K562 (cell line): ENCODE results near the gene SKAP1. TPM values are rescaled to one million over a fixed set of nuclear protein-coding genes. Genes with fewer than 3 reads are reported as not detected.

Experiments used
- ATF3 ChIP-seq, 2 experiments: fragments of 450-650 bp in 1 of 2; sonication (generic) in 1 of 2; formaldehyde crosslinking in 1 of 2; IDR thresholded peaks in 1 of 2; conservative IDR thresholded peaks in 1 of 2; 2 replicates each; pipeline versions ENCODE4 v1.6.1 to v1.8.1; 2016 to 2023; ENCODE audit warnings: mild to moderate bottlenecking in 2 of 2, moderate library complexity in 2 of 2, inconsistent platforms in 1 of 2, missing genetic modification reagents in 1 of 2
- FUS ChIP-seq: fragments of 200-400 bp; formaldehyde crosslinking; optimal IDR thresholded peaks from 2 replicates; pipeline ENCODE3; 2017; ENCODE audit warnings: low read depth, low read length
- L3MBTL2 ChIP-seq: fragments of 450-650 bp; IDR thresholded peaks from 2 replicates; pipeline ENCODE4 v1.6.1; 2016; ENCODE audit warnings: mild to moderate bottlenecking, moderate library complexity
- NR2F6 ChIP-seq: fragments of 450-650 bp; formaldehyde crosslinking; IDR thresholded peaks from 2 replicates; pipeline ENCODE4 v1.4.0; 2020; ENCODE audit warnings: mild to moderate bottlenecking
- ZNF175 ChIP-seq: fragments of 200-800 bp; sonication (Bioruptor generic); IDR thresholded peaks from 2 replicates; pipeline ENCODE4 v1.6.1; 2016; ENCODE audit warnings: low read depth, mild to moderate bottlenecking, missing genetic modification characterization, missing compliant biosample characterization
- ZNF384 ChIP-seq: IDR thresholded peaks from 2 replicates; pipeline ENCODE4 v1.6.1; 2012; ENCODE audit warnings: low read depth, low read length, improper control_type of control experiment
- polyA plus RNA-seq, 8 experiments: library from polyadenylated mRNA; depleted of rRNA in 4 of 8; stranded (reverse) in 5 of 8; unstranded in 3 of 8; fragments of >200 nt; fragmentation: Nextera tagmentation in 2 of 8; fragmentation: Illumina TruSeq in 1 of 8; extraction: Ambion mirVana in 2 of 8; extraction: Trizol in 1 of 8; gene quantifications; 2 replicates each; pipeline versions ENCODE4 v1.2.1 to v1.2.3, GENCODE V29; 2011 to 2014; ENCODE audit warnings: inconsistent platforms in 1 of 8, missing spikeins in 1 of 8
- total RNA-seq, 7 experiments: library from RNA; depleted of rRNA in 6 of 7; stranded (reverse); fragments of >200 nt in 6 of 7; fragmentation: Illumina TruSeq in 2 of 7; extraction: Trizol in 2 of 7; gene quantifications; 2 replicates each; pipeline versions ENCODE4 v1.2.1 to v1.2.3, GENCODE V29; 2011 to 2021; ENCODE audit warnings: low replicate concordance in 1 of 7
- TF ChIP-seq, protein P1 (sequence below): sonication (generic); formaldehyde crosslinking; IDR thresholded peaks from 2 replicates; pipeline ENCODE4 v1.8.0; 2022; ENCODE audit warnings: mild to moderate bottlenecking, missing genetic modification reagents
- TF ChIP-seq, protein P2 (sequence below): fragments of 450-650 bp; IDR thresholded peaks from 2 replicates; pipeline ENCODE4 v1.6.1; 2016; ENCODE audit warnings: mild to moderate bottlenecking, moderate library complexity

Gene SKAP1
- total and polyA plus RNA-seq, 9 of the 15 experiments (the other 6 are each of a cell fraction or from before 2014, with no cell fraction given) = 0.06 to 0.80 (median 0.10) TPM; not detected in 4

- no peak for TF ChIP-seq FUS
- no peak for TF ChIP-seq ATF3 (IDR thresholded peaks at IDR 0.05)
- TF ChIP-seq ATF3 (CRISPR knock-in tag; conservative IDR thresholded peaks at IDR 0.05) = no peak
- TF ChIP-seq, protein P1, sequence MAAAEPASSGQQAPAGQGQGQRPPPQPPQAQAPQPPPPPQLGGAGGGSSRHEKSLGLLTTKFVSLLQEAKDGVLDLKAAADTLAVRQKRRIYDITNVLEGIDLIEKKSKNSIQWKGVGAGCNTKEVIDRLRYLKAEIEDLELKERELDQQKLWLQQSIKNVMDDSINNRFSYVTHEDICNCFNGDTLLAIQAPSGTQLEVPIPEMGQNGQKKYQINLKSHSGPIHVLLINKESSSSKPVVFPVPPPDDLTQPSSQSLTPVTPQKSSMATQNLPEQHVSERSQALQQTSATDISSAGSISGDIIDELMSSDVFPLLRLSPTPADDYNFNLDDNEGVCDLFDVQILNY (CRISPR knock-in tag) = no peak
- no peak for TF ChIP-seq NR2F6 (CRISPR knock-in tag)
- no peak for TF ChIP-seq ZNF384
- TF ChIP-seq, protein P2, sequence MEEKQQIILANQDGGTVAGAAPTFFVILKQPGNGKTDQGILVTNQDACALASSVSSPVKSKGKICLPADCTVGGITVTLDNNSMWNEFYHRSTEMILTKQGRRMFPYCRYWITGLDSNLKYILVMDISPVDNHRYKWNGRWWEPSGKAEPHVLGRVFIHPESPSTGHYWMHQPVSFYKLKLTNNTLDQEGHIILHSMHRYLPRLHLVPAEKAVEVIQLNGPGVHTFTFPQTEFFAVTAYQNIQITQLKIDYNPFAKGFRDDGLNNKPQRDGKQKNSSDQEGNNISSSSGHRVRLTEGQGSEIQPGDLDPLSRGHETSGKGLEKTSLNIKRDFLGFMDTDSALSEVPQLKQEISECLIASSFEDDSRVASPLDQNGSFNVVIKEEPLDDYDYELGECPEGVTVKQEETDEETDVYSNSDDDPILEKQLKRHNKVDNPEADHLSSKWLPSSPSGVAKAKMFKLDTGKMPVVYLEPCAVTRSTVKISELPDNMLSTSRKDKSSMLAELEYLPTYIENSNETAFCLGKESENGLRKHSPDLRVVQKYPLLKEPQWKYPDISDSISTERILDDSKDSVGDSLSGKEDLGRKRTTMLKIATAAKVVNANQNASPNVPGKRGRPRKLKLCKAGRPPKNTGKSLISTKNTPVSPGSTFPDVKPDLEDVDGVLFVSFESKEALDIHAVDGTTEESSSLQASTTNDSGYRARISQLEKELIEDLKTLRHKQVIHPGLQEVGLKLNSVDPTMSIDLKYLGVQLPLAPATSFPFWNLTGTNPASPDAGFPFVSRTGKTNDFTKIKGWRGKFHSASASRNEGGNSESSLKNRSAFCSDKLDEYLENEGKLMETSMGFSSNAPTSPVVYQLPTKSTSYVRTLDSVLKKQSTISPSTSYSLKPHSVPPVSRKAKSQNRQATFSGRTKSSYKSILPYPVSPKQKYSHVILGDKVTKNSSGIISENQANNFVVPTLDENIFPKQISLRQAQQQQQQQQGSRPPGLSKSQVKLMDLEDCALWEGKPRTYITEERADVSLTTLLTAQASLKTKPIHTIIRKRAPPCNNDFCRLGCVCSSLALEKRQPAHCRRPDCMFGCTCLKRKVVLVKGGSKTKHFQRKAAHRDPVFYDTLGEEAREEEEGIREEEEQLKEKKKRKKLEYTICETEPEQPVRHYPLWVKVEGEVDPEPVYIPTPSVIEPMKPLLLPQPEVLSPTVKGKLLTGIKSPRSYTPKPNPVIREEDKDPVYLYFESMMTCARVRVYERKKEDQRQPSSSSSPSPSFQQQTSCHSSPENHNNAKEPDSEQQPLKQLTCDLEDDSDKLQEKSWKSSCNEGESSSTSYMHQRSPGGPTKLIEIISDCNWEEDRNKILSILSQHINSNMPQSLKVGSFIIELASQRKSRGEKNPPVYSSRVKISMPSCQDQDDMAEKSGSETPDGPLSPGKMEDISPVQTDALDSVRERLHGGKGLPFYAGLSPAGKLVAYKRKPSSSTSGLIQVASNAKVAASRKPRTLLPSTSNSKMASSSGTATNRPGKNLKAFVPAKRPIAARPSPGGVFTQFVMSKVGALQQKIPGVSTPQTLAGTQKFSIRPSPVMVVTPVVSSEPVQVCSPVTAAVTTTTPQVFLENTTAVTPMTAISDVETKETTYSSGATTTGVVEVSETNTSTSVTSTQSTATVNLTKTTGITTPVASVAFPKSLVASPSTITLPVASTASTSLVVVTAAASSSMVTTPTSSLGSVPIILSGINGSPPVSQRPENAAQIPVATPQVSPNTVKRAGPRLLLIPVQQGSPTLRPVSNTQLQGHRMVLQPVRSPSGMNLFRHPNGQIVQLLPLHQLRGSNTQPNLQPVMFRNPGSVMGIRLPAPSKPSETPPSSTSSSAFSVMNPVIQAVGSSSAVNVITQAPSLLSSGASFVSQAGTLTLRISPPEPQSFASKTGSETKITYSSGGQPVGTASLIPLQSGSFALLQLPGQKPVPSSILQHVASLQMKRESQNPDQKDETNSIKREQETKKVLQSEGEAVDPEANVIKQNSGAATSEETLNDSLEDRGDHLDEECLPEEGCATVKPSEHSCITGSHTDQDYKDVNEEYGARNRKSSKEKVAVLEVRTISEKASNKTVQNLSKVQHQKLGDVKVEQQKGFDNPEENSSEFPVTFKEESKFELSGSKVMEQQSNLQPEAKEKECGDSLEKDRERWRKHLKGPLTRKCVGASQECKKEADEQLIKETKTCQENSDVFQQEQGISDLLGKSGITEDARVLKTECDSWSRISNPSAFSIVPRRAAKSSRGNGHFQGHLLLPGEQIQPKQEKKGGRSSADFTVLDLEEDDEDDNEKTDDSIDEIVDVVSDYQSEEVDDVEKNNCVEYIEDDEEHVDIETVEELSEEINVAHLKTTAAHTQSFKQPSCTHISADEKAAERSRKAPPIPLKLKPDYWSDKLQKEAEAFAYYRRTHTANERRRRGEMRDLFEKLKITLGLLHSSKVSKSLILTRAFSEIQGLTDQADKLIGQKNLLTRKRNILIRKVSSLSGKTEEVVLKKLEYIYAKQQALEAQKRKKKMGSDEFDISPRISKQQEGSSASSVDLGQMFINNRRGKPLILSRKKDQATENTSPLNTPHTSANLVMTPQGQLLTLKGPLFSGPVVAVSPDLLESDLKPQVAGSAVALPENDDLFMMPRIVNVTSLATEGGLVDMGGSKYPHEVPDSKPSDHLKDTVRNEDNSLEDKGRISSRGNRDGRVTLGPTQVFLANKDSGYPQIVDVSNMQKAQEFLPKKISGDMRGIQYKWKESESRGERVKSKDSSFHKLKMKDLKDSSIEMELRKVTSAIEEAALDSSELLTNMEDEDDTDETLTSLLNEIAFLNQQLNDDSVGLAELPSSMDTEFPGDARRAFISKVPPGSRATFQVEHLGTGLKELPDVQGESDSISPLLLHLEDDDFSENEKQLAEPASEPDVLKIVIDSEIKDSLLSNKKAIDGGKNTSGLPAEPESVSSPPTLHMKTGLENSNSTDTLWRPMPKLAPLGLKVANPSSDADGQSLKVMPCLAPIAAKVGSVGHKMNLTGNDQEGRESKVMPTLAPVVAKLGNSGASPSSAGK = 0 out of 2 replicates have a peak, but pooled peaks have one; percentile 12
- TF ChIP-seq L3MBTL2 = 0 out of 2 replicates have a peak, but pooled peaks have one; percentile 23
- peak; percentile 42 for TF ChIP-seq ZNF175 (CRISPR knock-in tag)
Measured at GRCh38 chr17:48294806-48295361, 135.1 kb downstream of the SKAP1 start (continued).
